Measurements from ENCODE around the gene PPM1M.
"Not testable (repeated sequence)": the region's sequence is repeated elsewhere in the genome, so short reads cannot be mapped to it uniquely, and the experiment has no call there.

- not testable (repeated sequence) for TF ChIP-seq EZH2phosphoT487 (IDR thresholded peaks at IDR 0.05; ENCODE audit: low read depth, severe bottlenecking, unreplicated experiment); EZH2 (IDR thresholded peaks at IDR 0.05; ENCODE audit: borderline replicate concordance); CTCF (IDR thresholded peaks at IDR 0.05; ENCODE audit: poor library complexity)
Measured at GRCh38 chr3:52284051-52284450, 38.5 kb downstream of the PPM1M start.
